GM12878 (cell line): ENCODE data around the gene CHST8.

ENCODE experiments used
- CTCF ChIP-seq, 3 experiments: IDR thresholded peaks in 2 of 3; conservative IDR thresholded peaks in 1 of 3; 2 replicates each; pipeline ENCODE4 v1.5.1; 2011; ENCODE audit warnings: low read depth in 3 of 3, low read length in 3 of 3, mild to moderate bottlenecking in 3 of 3, control low read depth in 2 of 3, moderate library complexity in 2 of 3, inconsistent platforms in 1 of 3, mixed read lengths in 1 of 3; ENCODE audit not compliant: control insufficient read depth in 2 of 3, insufficient read depth in 1 of 3; ENCODE audit errors: extremely low read depth in 1 of 3
- ZBTB33 ChIP-seq: fragments of 450-650 bp; IDR thresholded peaks from 2 replicates; pipeline ENCODE4 v1.6.1; 2017; ENCODE audit warnings: mild to moderate bottlenecking

GRCh38 chr19:33715462-33715861, 93.7 kb downstream of the CHST8 start:
- TF ChIP-seq CTCF (IDR thresholded peaks at IDR 0.05 in 2 of 3, conservative IDR thresholded peaks at IDR 0.05 in 1 of 3; ENCODE audit: control insufficient read depth in 2 of 3, extremely low read depth in 1 of 3, insufficient read depth in 1 of 3, low read depth in 3 of 3, low read length in 3 of 3) (no peak), ZBTB33 (no peak)
